B cell (primary cell): ENCODE measurements around the gene GRAMD2B. TPM values are rescaled to one million over a fixed set of nuclear protein-coding genes. Genes with fewer than 3 reads are reported as not detected.
"Not testable (repeated sequence)": the region's sequence is repeated elsewhere in the genome, so short reads cannot be mapped to it uniquely, and the experiment has no call there.

Experiments
- ATAC-seq: fragments of 200-7000 bp; cut with Tn5 transposase; one replicate; pipeline ENCODE4 v1.10.0; 2021; ENCODE audit warnings: low read depth, mild to moderate bottlenecking, moderate number of reproducible peaks, moderate library complexity
- CTCF ChIA-PET: fragments of 350-600 bp; sonication (Branson Sonifier 250); formaldehyde crosslinking; loops from one replicate; lab custom pipeline; 2021; ENCODE audit warnings: antibody characterized with exemption, inconsistent platforms; lab: Charles Lee
- POLR2A ChIA-PET: fragments of 350-600 bp; sonication (Branson Sonifier 250); formaldehyde crosslinking; loops from one replicate; lab custom pipeline; 2021; ENCODE audit warnings: antibody characterized with exemption; lab: Charles Lee
- DNase-seq: peaks from one replicate; pipeline ENCODE4 v3.0.0; 2013
- H2AFZ ChIP-seq: 2 replicates; pipeline ENCODE4 v1.6.1; 2012; ENCODE audit warnings: mild to moderate bottlenecking, low read depth, low read length; ENCODE audit not compliant: insufficient read depth, poor library complexity, severe bottlenecking
- H3K27ac ChIP-seq, 2 donors: 1 replicate in 1 of 2; 2 replicates in 1 of 2; pipeline ENCODE4 v1.5.1; 2012 to 2013; ENCODE audit warnings: low read length in 2 of 2, mild to moderate bottlenecking in 2 of 2, moderate library complexity in 1 of 2
- H3K27me3 ChIP-seq, 4 experiments: fragments of 200-600 bp in 1 of 4; sonication (generic) in 1 of 4; replicated peaks in 1 of 4; 1 replicate in 2 of 4; 2 replicates in 2 of 4; pipeline versions ENCODE4 v1.6.1 to v1.7.0; 2013 to 2016; ENCODE audit warnings: low read length in 3 of 4, mild to moderate bottlenecking in 2 of 4, mixed read lengths in 1 of 4, moderate library complexity in 1 of 4; ENCODE audit not compliant: insufficient read depth in 4 of 4, control insufficient read depth in 3 of 4; ENCODE audit errors: control extremely low read depth in 1 of 4
- H3K36me3 ChIP-seq, 2 experiments: replicated peaks in 1 of 2; 1 replicate in 1 of 2; 2 replicates in 1 of 2; pipeline versions ENCODE4 v1.6.1 to v1.7.1; 2013; ENCODE audit warnings: low read length in 1 of 2; ENCODE audit not compliant: insufficient read depth in 2 of 2, control insufficient read depth in 1 of 2; ENCODE audit errors: control extremely low read depth in 1 of 2, extremely low read depth in 1 of 2
- H3K4me1 ChIP-seq, 2 donors: fragments of 200-600 bp in 1 of 2; sonication (generic) in 1 of 2; 1 replicate in 1 of 2; 2 replicates in 1 of 2; pipeline versions ENCODE4 v1.5.1 to v1.6.1; 2013 to 2017; ENCODE audit warnings: low read length in 2 of 2; ENCODE audit not compliant: control insufficient read depth in 2 of 2, insufficient read depth in 2 of 2
- H3K4me2 ChIP-seq: replicated peaks from 2 replicates; pipeline ENCODE3; 2012; ENCODE audit warnings: mild to moderate bottlenecking, low read depth, low read length; ENCODE audit not compliant: poor library complexity, severe bottlenecking
- H3K4me3 ChIP-seq, 5 experiments: fragments of 200-600 bp in 1 of 5; sonication (generic) in 1 of 5; 1 replicate in 3 of 5; 2 replicates in 2 of 5; pipeline versions ENCODE4 v1.5.1 to v1.7.0; 2011 to 2016; ENCODE audit warnings: low read length in 4 of 5, mild to moderate bottlenecking in 4 of 5, low read depth in 2 of 5, control low read depth in 1 of 5, moderate library complexity in 1 of 5; ENCODE audit not compliant: insufficient read depth in 1 of 5; ENCODE audit errors: control extremely low read depth in 1 of 5, extremely low read depth in 1 of 5
- H3K79me2 ChIP-seq: fragments of 200-600 bp; sonication (generic); one replicate; pipeline ENCODE4 v1.6.0; 2016; ENCODE audit warnings: low read length; ENCODE audit not compliant: control insufficient read depth, insufficient read depth
- H3K9ac ChIP-seq: fragments of 200-600 bp; sonication (generic); 2 replicates; pipeline ENCODE4 v1.6.1; 2017; ENCODE audit warnings: mild to moderate bottlenecking, low read length, moderate library complexity
- H3K9me3 ChIP-seq, 3 donors: one replicate each; pipeline versions ENCODE4 v1.6.1 to v1.7.1; 2013; ENCODE audit warnings: low read length in 2 of 3; ENCODE audit not compliant: control insufficient read depth in 2 of 3, insufficient read depth in 1 of 3; ENCODE audit errors: control extremely low read depth in 1 of 3
- H4K20me1 ChIP-seq: 2 replicates; pipeline ENCODE4 v1.6.0; 2012; ENCODE audit warnings: mild to moderate bottlenecking, low read length; ENCODE audit not compliant: insufficient read depth, control insufficient read depth, poor library complexity, severe bottlenecking
- H3K27ac Mint-ChIP-seq: one replicate; pipeline ENCODE4 v1.8.0; 2021; ENCODE audit warnings: mixed read lengths
- H3K27me3 Mint-ChIP-seq: one replicate; pipeline ENCODE4 v1.8.0; 2021; ENCODE audit warnings: mixed read lengths
- H3K4me1 Mint-ChIP-seq: one replicate; pipeline ENCODE4 v1.8.0; 2021; ENCODE audit warnings: mixed read lengths
- H3K4me3 Mint-ChIP-seq: one replicate; pipeline ENCODE4 v1.8.0; 2021; ENCODE audit warnings: mixed read lengths
- H3K9me3 Mint-ChIP-seq: one replicate; pipeline ENCODE4 v1.8.0; 2022; ENCODE audit warnings: mixed read lengths; ENCODE audit not compliant: insufficient read depth
- CTCF ChIP-seq: fragments of 200-600 bp; IDR thresholded peaks from one replicate; pipeline ENCODE4 v1.8.0; 2022; ENCODE audit warnings: antibody characterized with exemption, mild to moderate bottlenecking
- EZH2 ChIP-seq: IDR thresholded peaks from 2 replicates; pipeline ENCODE4 v1.6.1; 2012; ENCODE audit warnings: borderline replicate concordance, low read depth, mild to moderate bottlenecking, moderate library complexity, low read length; ENCODE audit not compliant: insufficient read depth, poor library complexity, severe bottlenecking
- WGBS: methylation state at CpG from one replicate; pipeline ENCODE4 v1.1.5; 2013; ENCODE audit warnings: missing lambda C conversion rate; ENCODE audit not compliant: insufficient coverage; 5-methylcytosine and 5-hydroxymethylcytosine counted together
- intact Hi-C: fragments of 100-400 bp; cut with micrococcal nuclease; formaldehyde crosslinking; loops from one replicate; pipeline ENCODE4 v1.10.0; 2022
- polyA plus RNA-seq: library from polyadenylated mRNA; depleted of rRNA; stranded (reverse); fragments of >200 nt; gene quantifications from 2 replicates; pipeline ENCODE4 v1.2.3, GENCODE V29; 2012
- total RNA-seq, 2 donors: library from RNA; stranded (reverse); fragments of 120-200 nt in 1 of 2; gene quantifications; 1 replicate in 1 of 2; 2 replicates in 1 of 2; pipeline versions ENCODE4 v1.2.3 to v1.2.4, GENCODE V29; 2013 to 2022

GRAMD2B gene
- total and polyA plus RNA-seq, 2 donors (not counting 1 experiment from before 2014, with no cell fraction given) = 0.86 to 3.6 TPM

GRCh38 chr5:126395198-126395597 lies 28.0 kb upstream of the GRAMD2B start:
- CTCF ChIA-PET = no interaction called here
- Mint-ChIP-seq H3K4me3 (no peak overlapping the region), H3K27ac (no peak overlapping the region), H3K4me1 (no peaks in the 10 kb centered on the region), H3K27me3 (peaks cover 25% of the 10 kb centered on the region), H3K9me3 (peaks cover 4% of the 10 kb centered on the region)
- DNase-seq (no peak), ATAC-seq (no peak)
- no peak overlapping the region for H2AFZ ChIP-seq
- POLR2A ChIA-PET = no interaction called here
- H3K4me3 ChIP-seq = no peak overlapping the region
- H3K79me2 ChIP-seq = no peaks in the 10 kb centered on the region
- H4K20me1 ChIP-seq = no peaks in the 10 kb centered on the region
- H3K27me3 ChIP-seq = peaks cover 0 to 4% (median 1%) of the 10 kb centered on the region in 4 experiments
- H3K9ac ChIP-seq = no peak overlapping the region
- H3K4me2 ChIP-seq = no peak overlapping the region
- H3K36me3 ChIP-seq = no peaks in the 10 kb centered on the region
- H3K4me1 ChIP-seq = no peaks in the 10 kb centered on the region
- H3K27ac ChIP-seq = no peak overlapping the region
- H3K9me3 ChIP-seq = no peaks in the 10 kb centered on the region
- TF ChIP-seq EZH2 = no peak
- no peak for TF ChIP-seq CTCF
- WGBS = no CpG with 5 or more reads among the region's 2 CpGs
- intact Hi-C loops = no loop called here

- Histone ChIP-seq H4K20me1 (no peaks in the 10 kb centered on the region), H3K27me3 (peaks cover 0 to 4% (median 1%) of the 10 kb centered on the region in 4 experiments), H3K4me3 (no peak overlapping the region), H3K27ac (no peak overlapping the region), H3K4me2 (no peak overlapping the region), H3K4me1 (no peaks in the 10 kb centered on the region), H3K36me3 (no peaks in the 10 kb centered on the region), H3K9ac (no peak overlapping the region), H2AFZ (no peak overlapping the region), H3K9me3 (peaks cover 0 to 3% (median 0%) of the 10 kb centered on the region in 3 donors), H3K79me2 (no peaks in the 10 kb centered on the region)
- WGBS = 100% methylated on average over 4 of the region's 4 CpGs
- TF ChIP-seq CTCF (no peak), EZH2 (no peak)
- no peak for DNase-seq
- no peak for ATAC-seq
- Mint-ChIP-seq H3K27me3 (peaks cover 25% of the 10 kb centered on the region), H3K4me3 (no peak overlapping the region), H3K27ac (no peak overlapping the region), H3K9me3 (peaks cover 4% of the 10 kb centered on the region), H3K4me1 (no peaks in the 10 kb centered on the region)
- intact Hi-C loops = no loop called here
- POLR2A ChIA-PET = no interaction called here
- CTCF ChIA-PET = no interaction called here
Measured at GRCh38 chr5:126395605-126396004, 27.6 kb upstream of the GRAMD2B start.

- H3K36me3 ChIP-seq, H3K9ac ChIP-seq, H3K4me1 Mint-ChIP-seq, intact Hi-C loops, H3K9me3 Mint-ChIP-seq, H2AFZ ChIP-seq, H3K27ac ChIP-seq, CTCF ChIA-PET, POLR2A ChIA-PET, H3K27me3 ChIP-seq, ATAC-seq, H3K27ac Mint-ChIP-seq, H3K4me2 ChIP-seq, H3K4me3 ChIP-seq, H3K4me1 ChIP-seq, H4K20me1 ChIP-seq, DNase-seq, H3K4me3 Mint-ChIP-seq, H3K79me2 ChIP-seq: not testable (repeated sequence)
- peaks cover 0 to 13% (median 1%) of the 10 kb centered on the region in 3 donors for H3K9me3 ChIP-seq
- H3K27me3 Mint-ChIP-seq = peaks cover 25% of the 10 kb centered on the region
- WGBS = no CpG with 5 or more reads among the region's 1 CpG
Measured at GRCh38 chr5:126396721-126397120, 26.5 kb upstream of the GRAMD2B start.
